ENCODE measurements around the gene PCDH9.

GRCh38 chr13:66558506-66558905 is 671.6 kb downstream of the PCDH9 start:
- TF ChIP-seq SIN3A (IDR thresholded peaks at IDR 0.05; ENCODE audit: borderline replicate concordance, insufficient read depth, low read length) (no peak), TAF1 (IDR thresholded peaks at IDR 0.05; ENCODE audit: borderline replicate concordance, insufficient read depth, low read length) (no peak), POLR2AphosphoS5 (IDR thresholded peaks at IDR 0.05; ENCODE audit: low read depth, low read length) (no peak)
